Measurements from ENCODE around the gene SAMD7.
A peak's percentile ranks its signal among the peaks of the same experiment; 100 is the strongest.

The SAMD7 gene

GRCh38 chr3:169952045-169952444 lies 40.7 kb downstream of the SAMD7 start:
- TF ChIP-seq LEF1 (IDR thresholded peaks at IDR 0.05; ENCODE audit: borderline replicate concordance), result no peak
- ChIA-PET POLR2A (no interaction called here), CTCF (no interaction called here)
- no peak for DNase-seq (ENCODE audit: extremely low spot score)

DNA sequence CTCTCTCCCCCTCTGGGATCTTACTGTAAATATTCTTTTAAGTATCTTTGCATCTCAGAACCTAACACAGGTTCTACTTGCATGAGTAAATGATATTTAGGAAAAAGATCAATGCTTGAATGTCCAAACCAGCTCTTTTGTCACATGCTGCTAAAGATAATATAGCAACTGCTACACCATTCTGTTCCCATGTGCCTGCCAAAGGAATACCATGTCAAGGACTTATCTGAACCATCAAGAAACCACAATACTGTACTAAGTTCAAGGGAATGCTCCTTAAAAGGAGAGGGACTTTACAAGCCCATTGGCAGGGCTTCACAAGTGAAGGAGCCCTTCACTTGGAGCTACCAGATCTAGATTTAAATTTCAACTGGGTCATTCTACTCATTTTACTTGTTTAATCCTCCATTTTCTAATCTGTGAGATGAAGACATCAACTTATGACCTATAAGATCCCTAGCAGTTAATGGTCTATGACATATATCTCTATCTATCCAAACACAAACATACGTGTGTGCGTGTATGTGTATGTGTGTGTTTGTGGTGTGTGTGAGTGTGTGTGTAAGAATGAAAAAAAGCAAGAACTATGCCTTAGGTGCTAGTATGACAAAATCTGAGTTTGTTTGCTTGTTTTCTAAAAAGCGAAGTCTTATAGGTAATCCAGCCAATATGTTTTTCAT lies 42.2 kb downstream of the SAMD7 start:
- TF ChIP-seq SP1 (IDR thresholded peaks at IDR 0.05), result no peak
- no peak for TF ChIP-seq ELF4 (IDR thresholded peaks at IDR 0.05)
- no peak for TF ChIP-seq LEF1 (IDR thresholded peaks at IDR 0.05; ENCODE audit: borderline replicate concordance)
- DNase-seq (ENCODE audit: extremely low spot score), result no peak
- POLR2A ChIA-PET, result no interaction called here
- CTCF ChIA-PET, result no interaction called here

- no peak for TF ChIP-seq SUZ12 (IDR thresholded peaks at IDR 0.05)
- no peak for TF ChIP-seq FOXM1 (IDR thresholded peaks at IDR 0.05; ENCODE audit: borderline replicate concordance)
- no peak for TF ChIP-seq BHLHE40 (IDR thresholded peaks at IDR 0.05; ENCODE audit: borderline replicate concordance)
- no peak for TF ChIP-seq L3MBTL2 (conservative IDR thresholded peaks at IDR 0.05)
- TF ChIP-seq ZNF384 (IDR thresholded peaks at IDR 0.05), result no peak
- TF ChIP-seq ARNT (IDR thresholded peaks at IDR 0.05), result no peak
- POLR2A ChIA-PET, result no interaction called here
- CTCF ChIA-PET, result no interaction called here
- no peak for DNase-seq (ENCODE audit: extremely low spot score)
These were observed 42.9 kb downstream of the SAMD7 start for GRCh38 chr3:169954142-169954756.

DNA sequence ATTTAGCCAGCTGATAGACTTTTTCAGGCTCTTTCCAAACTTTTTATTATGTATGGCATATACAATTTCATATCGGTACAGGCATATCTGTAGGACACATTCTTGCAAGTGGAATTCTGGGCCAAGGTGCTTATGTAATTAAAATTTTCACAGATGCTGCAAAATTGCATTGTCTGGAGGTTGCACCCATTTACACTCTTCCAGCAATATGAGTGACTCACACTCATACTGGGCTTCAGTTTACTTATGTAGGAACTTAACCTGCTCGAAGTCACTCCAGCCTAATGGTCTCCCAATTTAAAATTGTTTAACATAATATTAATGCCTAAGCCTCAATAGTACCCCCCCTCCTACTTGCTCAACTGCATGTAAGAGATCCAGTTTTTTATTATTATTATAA lies 44.0 kb downstream of the SAMD7 start:
- DNase-seq (ENCODE audit: extremely low spot score), result no peak
- CTCF ChIA-PET, result no interaction called here

GRCh38 chr3:169964176-169964575 lies 52.8 kb downstream of the SAMD7 start:
- no peak for DNase-seq (ENCODE audit: extremely low spot score)
- TF ChIP-seq ZNF384 (IDR thresholded peaks at IDR 0.05), result no peak
- no peak for TF ChIP-seq SP1 (IDR thresholded peaks at IDR 0.05)
- TF ChIP-seq SUZ12 (IDR thresholded peaks at IDR 0.05), result no peak
- no peak for TF ChIP-seq L3MBTL2 (conservative IDR thresholded peaks at IDR 0.05)
- TF ChIP-seq FOXA1 (IDR thresholded peaks at IDR 0.05), result no peak
- no peak for TF ChIP-seq TARDBP (IDR thresholded peaks at IDR 0.05)
- no peak for TF ChIP-seq ARNT (IDR thresholded peaks at IDR 0.05)
- TF ChIP-seq CTBP1 (IDR thresholded peaks at IDR 0.05; ENCODE audit: borderline replicate concordance), result no peak
- no peak for TF ChIP-seq HDGF (IDR thresholded peaks at IDR 0.05; ENCODE audit: borderline replicate concordance)
- TF ChIP-seq FOXM1 (IDR thresholded peaks at IDR 0.05; ENCODE audit: borderline replicate concordance), result no peak
- TF ChIP-seq PKNOX1 (IDR thresholded peaks at IDR 0.05), result no peak
- TF ChIP-seq ELF4 (IDR thresholded peaks at IDR 0.05), result no peak
- TF ChIP-seq FOXK2 (IDR thresholded peaks at IDR 0.05), result no peak
- no peak for TF ChIP-seq NFRKB (IDR thresholded peaks at IDR 0.05)
- ChIA-PET POLR2A (no interaction called here), CTCF (no interaction called here)

More for the DNA sequence above, 44.0 kb downstream of the SAMD7 start:
- POLR2A ChIA-PET, result no interaction called here
- no peak for TF ChIP-seq ELF4 (IDR thresholded peaks at IDR 0.05)

- ChIA-PET CTCF (interaction anchor here (0.6 to 1.0 kb wide), 2 partner anchors 13 to 36 kb away, joined by 3 to 8 read pairs; no protein-coding TSS in a partner anchor), POLR2A (interaction anchor here (0.9 to 2.2 kb wide), 4 partner anchors 11 to 104 kb away, joined by 4 to 11 read pairs (median 5); no protein-coding TSS in a partner anchor)
- DNase-seq (ENCODE audit: extremely low spot score), result peak; percentile 22
- TF ChIP-seq PKNOX1 (IDR thresholded peaks at IDR 0.05) (peak; percentile 84), CTBP1 (IDR thresholded peaks at IDR 0.05; ENCODE audit: borderline replicate concordance) (no peak)
These were observed 54.4 kb downstream of the SAMD7 start for GRCh38 chr3:169965562-169966427.

GRCh38 chr3:169966428-169966950 lies 55.1 kb downstream of the SAMD7 start, which contains the start of gene SEC62:
Gene SEC62, plus strand, starts transcription at chr3:169966807. Its CDS starts 16 bp downstream, at chr3:169966823.
- TF ChIP-seq SP1 (IDR thresholded peaks at IDR 0.05), result peak; percentile 22; the same call in 1 of the 2 replicates
- no peak; the same call in 1 of the 2 replicates for TF ChIP-seq ELF4 (IDR thresholded peaks at IDR 0.05)
- no peak for TF ChIP-seq ZNF384 (IDR thresholded peaks at IDR 0.05)
- TF ChIP-seq PKNOX1 (IDR thresholded peaks at IDR 0.05), result no peak
- peak; percentile 5; the same call in 1 of the 2 replicates for TF ChIP-seq FOXM1 (IDR thresholded peaks at IDR 0.05; ENCODE audit: borderline replicate concordance)
- no peak for TF ChIP-seq HDGF (IDR thresholded peaks at IDR 0.05; ENCODE audit: borderline replicate concordance)
- TF ChIP-seq L3MBTL2 (conservative IDR thresholded peaks at IDR 0.05), result no peak
- no peak for TF ChIP-seq TARDBP (IDR thresholded peaks at IDR 0.05)
- TF ChIP-seq SUZ12 (IDR thresholded peaks at IDR 0.05), result no peak
- no peak for TF ChIP-seq LEF1 (IDR thresholded peaks at IDR 0.05; ENCODE audit: borderline replicate concordance)
- no peak for TF ChIP-seq FOXA1 (IDR thresholded peaks at IDR 0.05)
- TF ChIP-seq FOXK2 (IDR thresholded peaks at IDR 0.05), result no peak
- peak; percentile 76 for TF ChIP-seq NFRKB (IDR thresholded peaks at IDR 0.05)
- TF ChIP-seq ARNT (IDR thresholded peaks at IDR 0.05), result no peak
- TF ChIP-seq BHLHE40 (IDR thresholded peaks at IDR 0.05; ENCODE audit: borderline replicate concordance), result no peak
- no peak; the same call in 1 of the 2 replicates for TF ChIP-seq CTBP1 (IDR thresholded peaks at IDR 0.05; ENCODE audit: borderline replicate concordance)
- POLR2A ChIA-PET, result interaction anchor here (0.7 to 2.2 kb wide), 6 partner anchors 10 to 202 kb away, joined by 3 to 11 read pairs (median 5); partner anchors contain the start of genes MYNN and TERC
- CTCF ChIA-PET, result interaction anchor here (0.6 kb wide), 1 partner anchor 36 kb away, joined by 8 read pairs; no protein-coding TSS in a partner anchor
- peak; percentile 94 for DNase-seq (ENCODE audit: extremely low spot score)

Measured in HEK293T (cell line).